Activated CD4-positive, alpha-beta T cell treated with anti-CD3 and anti-CD28 coated beads for 1 hour (primary cell): ENCODE data around the gene TNPO2.
"Not testable (repeated sequence)": the region's sequence is repeated elsewhere in the genome, so short reads cannot be mapped to it uniquely, and the experiment has no call there.

Experiments used
- DNase-seq: peaks from one replicate; pipeline ENCODE4 v3.0.0-alpha.2; 2020

Gene TNPO2

DNA sequence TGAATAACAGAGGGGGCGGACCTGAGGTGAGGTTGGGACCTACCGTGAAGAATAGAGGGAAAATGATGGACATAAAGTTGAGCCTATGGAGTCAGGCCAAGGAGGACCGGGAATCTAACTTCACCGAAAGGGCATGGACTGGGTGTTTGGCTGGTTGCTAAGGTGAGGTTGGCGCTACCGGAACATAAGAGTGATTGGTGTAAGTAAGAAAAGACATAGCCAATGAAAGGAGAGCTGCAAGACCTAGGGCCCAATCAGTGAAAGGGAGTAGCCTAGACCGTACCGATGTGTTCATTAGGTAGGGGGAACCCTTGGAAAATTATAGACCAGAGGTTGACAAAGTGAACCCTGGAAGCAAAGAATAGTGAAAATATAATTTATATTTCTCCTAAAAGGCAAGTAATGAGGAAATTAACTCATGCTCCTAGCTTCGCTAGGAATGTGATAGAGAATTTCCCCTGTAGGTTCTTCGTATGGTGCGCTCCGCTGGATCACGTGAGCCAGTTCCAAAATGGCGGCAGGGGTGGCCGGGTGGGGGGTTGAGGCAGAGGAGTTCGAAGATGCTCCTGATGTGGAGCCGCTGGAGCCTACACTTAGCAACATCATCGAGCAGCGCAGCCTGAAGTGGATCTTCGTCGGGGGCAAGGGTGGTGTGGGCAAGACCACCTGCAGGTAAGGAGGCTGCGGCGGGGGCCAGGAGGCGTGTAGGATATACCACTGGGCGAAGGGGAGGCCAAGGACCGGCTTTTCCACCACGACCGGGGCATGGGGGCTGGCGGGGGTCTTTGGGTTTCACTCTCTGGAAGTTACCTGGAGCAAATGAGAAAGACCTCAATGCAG lies 13.5 kb upstream of the TNPO2 start, which contains the start of gene GET3:
Gene GET3 (plus strand): TSS at position 503 of the 840 bp plus-strand sequence. CDS start 9 bp downstream, at position 512.
- peak; percentile 62 for DNase-seq

DNA sequence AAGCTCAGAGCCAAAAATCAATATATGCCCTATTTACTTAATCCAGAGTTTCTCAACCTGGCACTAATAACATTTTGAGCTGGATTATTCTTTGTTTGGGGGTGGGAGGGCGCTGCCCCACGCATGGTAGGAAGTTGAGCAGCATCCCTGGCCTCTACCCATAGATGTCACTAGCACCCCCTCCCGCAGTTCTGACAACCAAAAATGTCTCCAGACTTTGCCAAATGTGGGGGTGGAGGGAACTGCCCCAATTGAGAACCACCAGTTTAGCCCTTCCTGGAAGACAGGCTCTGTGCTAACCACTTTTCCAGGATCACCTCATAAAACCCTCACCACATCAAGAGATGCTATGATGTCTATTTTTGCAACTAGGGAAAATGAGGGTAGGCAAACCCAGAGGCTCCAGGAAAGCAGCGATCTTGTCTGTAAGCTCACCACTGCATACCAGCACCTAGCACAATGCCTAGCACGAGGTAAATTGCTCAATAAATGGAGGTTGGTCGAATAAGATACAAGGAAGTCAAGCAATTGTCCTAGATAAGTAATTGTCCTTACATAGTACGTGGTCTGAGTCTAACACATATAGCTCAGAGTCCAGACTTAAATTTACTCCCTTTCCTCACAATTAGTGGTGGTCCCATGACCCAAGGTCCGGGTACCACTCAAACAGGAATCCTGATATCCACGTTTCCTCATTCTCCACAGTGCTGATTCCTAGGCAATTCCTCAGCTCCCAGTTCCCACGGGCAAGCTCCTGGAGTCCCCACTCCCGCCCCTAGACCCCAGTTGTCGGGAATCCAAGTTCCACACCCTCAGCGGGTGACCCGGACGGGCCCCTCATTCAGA lies 9.9 kb upstream of the TNPO2 start:
- DNase-seq: no peak

DNA sequence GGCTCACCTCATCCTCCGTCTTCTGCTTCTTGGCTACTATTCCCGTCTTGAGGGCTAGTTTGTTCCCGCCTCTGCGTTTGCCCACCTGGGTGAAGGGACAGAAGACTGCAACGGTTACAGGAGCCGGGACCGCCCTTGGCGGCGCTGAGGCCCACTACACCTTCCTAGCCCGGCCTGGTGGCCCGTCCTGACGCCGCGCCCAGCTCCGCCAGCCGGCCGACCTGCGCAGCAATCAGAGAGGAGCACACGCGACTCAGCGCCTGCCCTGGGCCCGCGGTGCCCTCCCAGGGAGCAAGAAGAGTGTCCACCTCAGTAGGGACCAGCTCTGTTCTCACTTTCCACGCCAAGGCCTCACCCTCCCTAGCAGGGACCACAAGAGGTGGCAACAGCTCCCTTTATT lies 7.6 kb upstream of the TNPO2 start:
- no peak for DNase-seq

- DNase-seq: no peak
Measured at GRCh38 chr19:12730064-12730463, 6.3 kb upstream of the TNPO2 start.

DNA sequence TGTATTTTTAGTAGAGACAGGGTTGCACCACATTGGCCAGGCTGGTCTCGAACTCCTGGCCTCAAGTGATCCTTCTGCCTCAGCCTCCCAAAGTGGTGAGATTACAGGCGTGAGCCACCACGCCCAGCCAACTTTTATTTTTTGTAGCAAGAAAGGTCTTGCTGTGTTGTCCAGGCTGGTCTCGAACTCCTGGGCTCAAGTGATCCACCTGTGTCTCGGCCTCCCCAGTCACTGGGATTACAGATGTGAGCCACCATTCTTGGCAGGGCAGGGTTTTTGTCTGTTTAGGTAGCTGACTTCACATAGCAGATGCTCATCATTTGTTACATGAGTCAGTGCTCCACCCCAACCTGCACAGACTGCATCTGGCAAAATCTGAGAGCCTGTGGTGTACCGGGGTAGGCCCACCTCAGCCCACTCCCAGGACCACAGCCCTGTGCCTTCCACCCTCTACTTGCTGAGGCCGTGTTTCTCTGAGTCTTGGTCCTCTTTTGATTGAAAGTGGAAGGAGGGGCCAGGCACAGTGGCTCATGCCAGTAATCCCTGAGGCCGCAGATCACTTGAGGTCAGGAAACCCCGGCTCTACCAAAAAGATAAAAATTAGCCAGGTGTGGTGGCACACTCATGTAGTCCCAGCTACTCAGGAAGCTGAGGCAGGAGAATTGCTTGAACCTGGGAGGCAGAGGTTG lies 4.2 kb upstream of the TNPO2 start:
- DNase-seq: no peak

GRCh38 chr19:12726988-12727316 lies 3.2 kb upstream of the TNPO2 start:
- no peak for DNase-seq

GRCh38 chr19:12725612-12726011 lies 1.9 kb upstream of the TNPO2 start:
- DNase-seq: not testable (repeated sequence)

GRCh38 chr19:12723381-12723640 lies 421 bp downstream of the TNPO2 start:
- DNase-seq: no peak

DNA sequence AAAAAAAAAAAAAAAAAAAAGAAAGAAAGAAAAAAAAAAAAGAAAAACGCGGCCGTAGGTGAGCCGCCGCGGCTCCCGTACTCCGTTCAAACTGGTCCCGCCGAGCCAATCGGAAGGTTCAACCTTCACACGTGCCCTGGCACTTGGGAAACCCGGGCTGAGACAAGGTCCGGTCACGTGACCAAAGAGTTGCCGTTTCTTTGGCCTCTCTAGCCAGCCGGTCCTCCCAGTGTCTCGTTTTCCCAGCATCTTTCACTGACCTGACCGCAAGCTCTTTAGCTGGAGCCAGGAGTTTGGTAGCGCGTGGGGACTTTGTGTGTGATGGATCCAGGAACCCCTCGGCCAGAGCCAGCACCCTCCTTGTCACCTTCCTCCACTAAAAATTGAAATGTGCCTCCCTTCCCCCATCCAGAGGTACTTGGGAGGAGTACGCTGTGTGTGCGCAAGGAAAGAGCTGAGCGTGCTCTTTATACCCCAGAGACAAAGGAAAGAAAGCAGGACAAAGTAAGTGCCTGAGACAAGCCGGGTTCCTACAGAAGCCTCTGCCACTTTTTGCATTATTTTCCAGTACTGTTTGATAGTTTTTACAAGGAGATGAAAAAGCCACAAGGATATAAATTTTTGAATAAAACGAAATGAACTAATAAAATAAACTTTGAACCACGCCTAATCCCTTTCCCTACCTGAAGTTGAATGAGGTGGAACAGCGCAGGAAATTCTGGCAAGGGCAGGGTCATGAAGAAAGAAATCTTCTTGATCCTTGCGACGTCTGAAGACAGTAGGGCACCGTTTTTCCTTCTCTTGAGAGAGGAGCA lies 959 bp downstream of the TNPO2 start:
- DNase-seq: peak; percentile 87

GRCh38 chr19:12721656-12722565 lies 1.8 kb downstream of the TNPO2 start:
- DNase-seq: peak; percentile 33

- no peak for DNase-seq
Measured at GRCh38 chr19:12720851-12721655, 2.7 kb downstream of the TNPO2 start.

DNA sequence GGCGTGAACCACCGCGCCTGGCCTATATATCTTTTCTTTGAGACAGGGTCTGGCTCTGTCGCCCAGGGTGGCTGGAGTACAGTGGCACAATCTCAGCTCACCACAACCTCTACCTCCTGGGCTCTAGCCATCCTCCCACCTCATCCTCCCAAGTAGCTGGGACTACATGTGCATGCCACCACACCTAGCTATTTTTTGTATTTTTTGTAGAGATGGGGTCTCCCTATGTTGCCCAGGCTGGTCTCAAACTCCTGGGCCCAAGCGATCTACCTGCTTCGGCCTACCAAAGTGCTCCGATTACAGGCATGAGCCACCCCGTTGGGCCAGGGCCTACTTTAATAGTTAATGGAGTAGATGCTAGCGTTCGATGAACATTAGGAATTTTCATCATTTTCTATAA lies 3.4 kb downstream of the TNPO2 start:
- DNase-seq: no peak

DNA sequence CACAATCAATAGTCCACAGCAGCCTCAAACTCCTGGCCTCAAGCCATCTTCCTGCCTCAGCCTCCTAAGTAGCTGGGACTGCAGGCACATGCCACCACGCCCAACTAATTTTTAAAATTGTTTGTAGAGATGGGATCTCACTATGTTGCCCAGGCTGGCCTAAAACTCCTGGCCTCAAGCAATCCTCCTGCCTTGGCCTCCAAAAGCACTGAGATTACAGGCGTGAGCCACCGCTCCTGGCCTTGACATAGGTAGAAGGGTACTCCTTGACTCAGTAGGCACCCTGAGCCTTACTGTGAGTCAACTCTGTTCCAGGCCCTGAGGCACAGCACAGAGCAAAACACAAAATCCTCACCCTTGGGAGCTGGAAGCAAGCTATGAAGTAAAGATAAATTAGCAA lies 7.8 kb downstream of the TNPO2 start:
- no peak for DNase-seq

GRCh38 chr19:12715102-12715501 lies 8.6 kb downstream of the TNPO2 start:
- DNase-seq: no peak

GRCh38 chr19:12713304-12713703 lies 10.4 kb downstream of the TNPO2 start:
- DNase-seq: not testable (repeated sequence)

GRCh38 chr19:12712077-12712476 lies 11.7 kb downstream of the TNPO2 start:
- not testable (repeated sequence) for DNase-seq

GRCh38 chr19:12711187-12711586 lies 12.5 kb downstream of the TNPO2 start:
- no peak for DNase-seq

DNA sequence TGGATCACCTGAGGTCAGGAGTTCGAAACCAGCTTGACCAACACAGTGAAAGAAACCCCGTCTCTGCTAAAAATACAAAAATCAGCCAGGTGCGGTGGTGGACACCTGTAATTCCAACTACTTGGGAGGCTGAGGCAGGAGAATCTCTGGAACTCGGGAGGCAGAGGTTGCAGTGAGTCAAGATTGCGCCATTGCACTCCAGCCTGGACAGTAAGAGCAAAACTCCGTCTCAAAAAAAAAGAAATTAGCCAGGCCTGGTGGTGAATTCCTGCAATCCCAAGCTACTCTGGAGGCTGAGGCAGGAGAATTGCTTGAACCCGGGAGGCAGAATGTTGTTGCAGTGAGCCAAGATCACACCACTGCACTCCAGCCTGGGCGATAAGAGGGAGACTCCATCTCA lies 15.1 kb downstream of the TNPO2 start:
- DNase-seq: no peak

GRCh38 chr19:12706332-12706718 lies 17.4 kb downstream of the TNPO2 start:
- no peak for DNase-seq

- DNase-seq: no peak
Measured at GRCh38 chr19:12705654-12706331, 17.9 kb downstream of the TNPO2 start.
